ENCODE measurements around the gene PSAT1. TPM values are rescaled to one million over a fixed set of nuclear protein-coding genes. Genes with fewer than 3 reads are reported as not detected.

Gene PSAT1
- total and polyA plus RNA-seq, 4 experiments from 2014 or later: 9.7 to 12.2 (median 11.1) TPM

GRCh38 chr9:78309066-78309465, 12.1 kb downstream of the PSAT1 start:
- no peak overlapping the region for H3K4me3 Mint-ChIP-seq
- Histone ChIP-seq H3K27ac (ENCODE audit: low read depth, low read length) (no peak overlapping the region), H3K27me3 (ENCODE audit: insufficient read depth, low read length) (no peaks in the 10 kb centered on the region), H3K36me3 (ENCODE audit: insufficient read depth, low read length) (peaks cover 10% of the 10 kb centered on the region), H3K9me3 (ENCODE audit: control insufficient read depth in 1 of 2, low read length in 2 of 2) (no peaks in the 10 kb centered on the region), H3K4me1 (ENCODE audit: insufficient read depth, low read length) (no peaks in the 10 kb centered on the region), H3K4me3 (ENCODE audit: low read length in 2 of 2) (no peak overlapping the region)
- H3K36me3 Mint-ChIP-seq: peaks cover 21 to 39% of the 10 kb centered on the region in 2 donors
- POLR2A ChIA-PET (ENCODE audit: partially characterized antibody): interaction anchor here (1.0 kb wide), 1 partner anchor 26 kb away, joined by 3 read pairs; no protein-coding TSS in a partner anchor
- CTCF ChIA-PET (ENCODE audit: partially characterized antibody): interaction anchor here (0.8 to 1.5 kb wide), 2 partner anchors 10 to 11 kb away, joined by 3 to 4 read pairs; no protein-coding TSS in a partner anchor
- no peaks in the 10 kb centered on the region for H3K27me3 Mint-ChIP-seq
- H3K27ac Mint-ChIP-seq: peak overlapping the region in 2 of 7 donors; percentile 0 to 35
- no peaks in the 10 kb centered on the region for H3K4me1 Mint-ChIP-seq
- intact Hi-C loops (cut with micrococcal nuclease): no loop called here
- no peak for DNase-seq
- no peaks in the 10 kb centered on the region for H3K9me3 Mint-ChIP-seq

DNA sequence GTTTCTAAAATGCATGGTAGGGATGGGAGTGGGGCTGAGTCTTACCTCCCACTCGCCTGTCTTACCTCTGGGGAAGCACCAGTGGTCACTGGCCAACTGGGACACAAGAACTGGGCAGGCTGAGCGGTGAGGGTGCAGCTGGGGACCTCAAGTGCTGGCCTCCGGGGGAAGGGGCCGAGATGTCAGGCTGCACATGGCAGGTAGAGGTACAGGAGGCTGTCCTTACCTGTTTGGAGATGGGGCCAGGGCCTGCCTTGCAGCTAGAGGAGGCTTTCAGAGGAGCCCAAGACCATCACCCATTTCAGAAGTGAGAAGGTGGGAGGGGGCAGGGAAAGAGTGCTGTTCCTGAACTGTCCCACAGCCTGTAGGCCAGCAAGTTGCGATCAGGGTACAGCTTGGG, 14.2 kb downstream of the PSAT1 start:
- H3K9me3 Mint-ChIP-seq: no peaks in the 10 kb centered on the region
- no peak for DNase-seq
- H3K27ac Mint-ChIP-seq: peak overlapping the region in 1 of 7 donors; percentile 7
- no peaks in the 10 kb centered on the region for H3K27me3 ChIP-seq (ENCODE audit: insufficient read depth, low read length)
- no peak overlapping the region for H3K4me3 ChIP-seq (ENCODE audit: low read length in 2 of 2)
- H3K36me3 Mint-ChIP-seq: peaks cover 14 to 33% of the 10 kb centered on the region in 2 donors
- H3K27me3 Mint-ChIP-seq: no peaks in the 10 kb centered on the region
- H3K4me1 Mint-ChIP-seq: peaks cover 0 to 2% (median 0%) of the 10 kb centered on the region in 4 donors
- CTCF ChIA-PET (ENCODE audit: partially characterized antibody): no interaction called here
- POLR2A ChIA-PET (ENCODE audit: partially characterized antibody): no interaction called here
- H3K36me3 ChIP-seq (ENCODE audit: insufficient read depth, low read length): peaks cover 5% of the 10 kb centered on the region
- intact Hi-C loops (cut with micrococcal nuclease): no loop called here
- H3K4me1 ChIP-seq (ENCODE audit: insufficient read depth, low read length): no peaks in the 10 kb centered on the region
- no peak overlapping the region for H3K27ac ChIP-seq (ENCODE audit: low read depth, low read length)
- peak overlapping the region in 1 of 8 donors; percentile 24 for H3K4me3 Mint-ChIP-seq
- H3K9me3 ChIP-seq (ENCODE audit: control insufficient read depth in 1 of 2, low read length in 2 of 2): no peaks in the 10 kb centered on the region

- ChIA-PET CTCF (ENCODE audit: partially characterized antibody) (no interaction called here), POLR2A (ENCODE audit: partially characterized antibody) (no interaction called here)
- no peak overlapping the region for H3K27ac ChIP-seq (ENCODE audit: low read depth, low read length)
- no peaks in the 10 kb centered on the region for H3K9me3 ChIP-seq (ENCODE audit: control insufficient read depth in 1 of 2, low read length in 2 of 2)
- H3K27me3 Mint-ChIP-seq: no peaks in the 10 kb centered on the region
- DNase-seq: no peak
- peaks cover 9 to 35% of the 10 kb centered on the region in 2 donors for H3K36me3 Mint-ChIP-seq
- intact Hi-C loops (cut with micrococcal nuclease): no loop called here
- peaks cover 0 to 2% (median 0%) of the 10 kb centered on the region in 4 donors for H3K4me1 Mint-ChIP-seq
- no peak overlapping the region for H3K27ac Mint-ChIP-seq
- no peaks in the 10 kb centered on the region for H3K27me3 ChIP-seq (ENCODE audit: insufficient read depth, low read length)
- no peak overlapping the region for H3K4me3 Mint-ChIP-seq
- H3K4me1 ChIP-seq (ENCODE audit: insufficient read depth, low read length): no peaks in the 10 kb centered on the region
- H3K4me3 ChIP-seq (ENCODE audit: low read length in 2 of 2): no peak overlapping the region
- no peaks in the 10 kb centered on the region for H3K9me3 Mint-ChIP-seq
- no peaks in the 10 kb centered on the region for H3K36me3 ChIP-seq (ENCODE audit: insufficient read depth, low read length)
Observed at GRCh38 chr9:78311886-78312524, 15.1 kb downstream of the PSAT1 start.

DNA sequence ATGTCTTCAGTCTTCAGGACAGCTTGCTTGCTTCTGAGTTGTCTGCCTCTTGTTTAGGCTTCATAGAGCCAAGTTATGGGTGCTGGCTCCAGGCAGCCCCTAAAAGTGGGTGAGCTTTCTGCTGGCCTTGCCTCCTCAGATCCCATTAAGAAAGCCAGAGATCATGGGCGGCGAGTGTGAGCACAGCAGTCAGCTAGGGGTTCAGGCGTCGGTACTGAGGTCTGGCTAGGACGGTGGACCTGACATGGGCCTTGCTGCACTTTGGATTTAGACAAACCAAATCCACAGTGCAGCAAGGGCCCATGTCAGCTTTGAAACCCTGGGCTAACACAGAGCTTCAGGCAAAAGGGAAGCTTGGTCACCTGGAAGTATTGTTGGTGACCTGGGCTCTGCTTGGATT, 17.6 kb downstream of the PSAT1 start:
- H3K4me3 Mint-ChIP-seq: no peak overlapping the region
- intact Hi-C loops (cut with micrococcal nuclease): no loop called here
- Histone ChIP-seq H3K36me3 (ENCODE audit: insufficient read depth, low read length) (no peaks in the 10 kb centered on the region), H3K27me3 (ENCODE audit: insufficient read depth, low read length) (no peaks in the 10 kb centered on the region), H3K9me3 (ENCODE audit: control insufficient read depth in 1 of 2, low read length in 2 of 2) (no peaks in the 10 kb centered on the region), H3K4me3 (ENCODE audit: low read length in 2 of 2) (no peak overlapping the region), H3K27ac (ENCODE audit: low read depth, low read length) (no peak overlapping the region), H3K4me1 (ENCODE audit: insufficient read depth, low read length) (no peaks in the 10 kb centered on the region)
- peaks cover 22 to 46% of the 10 kb centered on the region in 2 donors for H3K36me3 Mint-ChIP-seq
- ChIA-PET CTCF (ENCODE audit: partially characterized antibody) (no interaction called here), POLR2A (ENCODE audit: partially characterized antibody) (no interaction called here)
- H3K9me3 Mint-ChIP-seq: no peaks in the 10 kb centered on the region
- H3K27me3 Mint-ChIP-seq: no peaks in the 10 kb centered on the region
- DNase-seq: no peak
- peak overlapping the region in 1 of 7 donors; percentile 42 for H3K27ac Mint-ChIP-seq
- H3K4me1 Mint-ChIP-seq: peaks cover 0 to 2% (median 0%) of the 10 kb centered on the region in 4 donors

DNA sequence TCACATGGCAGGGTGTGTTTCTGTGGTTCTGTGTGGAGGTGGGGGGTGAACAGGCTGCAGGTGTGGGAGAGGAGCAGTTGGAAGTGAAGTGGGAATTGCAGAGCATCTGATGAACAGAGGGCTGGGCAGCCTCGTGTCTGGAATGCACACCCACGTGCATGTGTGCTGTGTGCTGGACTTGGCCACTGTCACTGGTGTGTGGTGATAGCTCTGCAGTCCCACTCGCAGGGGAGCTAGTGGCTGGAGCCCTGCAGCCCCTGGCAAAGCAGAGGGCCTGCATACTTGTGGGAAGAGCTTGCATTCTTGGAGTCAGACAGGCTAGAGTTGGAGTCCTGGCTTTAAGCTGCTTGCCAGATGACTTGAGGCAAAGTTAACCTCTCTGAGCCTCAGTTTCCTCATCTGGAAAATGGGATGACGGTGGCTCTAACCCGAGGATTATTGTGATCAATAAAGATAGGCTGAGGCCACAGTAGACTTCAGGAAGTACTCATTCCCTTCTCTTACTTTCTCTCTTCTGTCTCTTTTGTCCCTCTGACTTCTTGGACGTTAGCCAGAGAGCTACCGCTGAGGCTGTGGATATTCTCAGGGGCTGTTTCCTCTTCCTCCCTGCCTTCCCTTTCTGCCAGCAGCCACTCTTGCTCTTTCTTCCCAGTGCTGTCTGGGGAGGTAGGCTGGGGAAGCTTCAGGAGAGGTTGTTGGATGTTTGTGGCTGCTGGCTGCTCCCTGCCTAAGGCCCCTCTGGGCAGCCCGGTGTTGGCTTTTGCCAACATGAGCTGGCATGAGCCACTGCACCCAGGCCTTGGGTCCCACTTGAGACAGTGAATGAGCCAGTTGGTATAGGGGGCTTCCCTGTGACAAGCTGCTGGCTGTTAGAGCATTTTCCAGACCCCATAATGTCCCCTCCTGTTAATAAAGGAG, 18.3 kb downstream of the PSAT1 start:
- no peak overlapping the region for H3K27ac Mint-ChIP-seq

GRCh38 chr9:78316166-78316892, 19.4 kb downstream of the PSAT1 start:
- ChIA-PET POLR2A (ENCODE audit: partially characterized antibody) (no interaction called here), CTCF (ENCODE audit: partially characterized antibody) (interaction anchor here (0.9 kb wide), 1 partner anchor 12 kb away, joined by 3 read pairs; no protein-coding TSS in a partner anchor)
- Histone ChIP-seq H3K27ac (ENCODE audit: low read depth, low read length) (no peak overlapping the region), H3K36me3 (ENCODE audit: insufficient read depth, low read length) (no peaks in the 10 kb centered on the region), H3K4me1 (ENCODE audit: insufficient read depth, low read length) (no peaks in the 10 kb centered on the region), H3K9me3 (ENCODE audit: control insufficient read depth in 1 of 2, low read length in 2 of 2) (no peaks in the 10 kb centered on the region), H3K4me3 (ENCODE audit: low read length in 2 of 2) (no peak overlapping the region), H3K27me3 (ENCODE audit: insufficient read depth, low read length) (no peaks in the 10 kb centered on the region)
- H3K27me3 Mint-ChIP-seq: no peaks in the 10 kb centered on the region
- H3K27ac Mint-ChIP-seq: peak overlapping the region in 1 of 7 donors; percentile 60
- peaks cover 0 to 2% (median 0%) of the 10 kb centered on the region in 4 donors for H3K4me1 Mint-ChIP-seq
- H3K9me3 Mint-ChIP-seq: no peaks in the 10 kb centered on the region
- intact Hi-C loops (cut with micrococcal nuclease): no loop called here
- DNase-seq: no peak
- peaks cover 19 to 54% of the 10 kb centered on the region in 2 donors for H3K36me3 Mint-ChIP-seq
- no peak overlapping the region for H3K4me3 Mint-ChIP-seq

More for the DNA sequence above, 18.3 kb downstream of the PSAT1 start:
- Mint-ChIP-seq H3K36me3 (peaks cover 21 to 46% of the 10 kb centered on the region in 2 donors), H3K27me3 (no peaks in the 10 kb centered on the region), H3K4me1 (peaks cover 0 to 2% (median 0%) of the 10 kb centered on the region in 4 donors), H3K9me3 (no peaks in the 10 kb centered on the region), H3K4me3 (no peak overlapping the region)
- Histone ChIP-seq H3K36me3 (ENCODE audit: insufficient read depth, low read length) (no peaks in the 10 kb centered on the region), H3K27me3 (ENCODE audit: insufficient read depth, low read length) (no peaks in the 10 kb centered on the region), H3K4me3 (ENCODE audit: low read length in 2 of 2) (no peak overlapping the region), H3K27ac (ENCODE audit: low read depth, low read length) (no peak overlapping the region), H3K9me3 (ENCODE audit: control insufficient read depth in 1 of 2, low read length in 2 of 2) (no peaks in the 10 kb centered on the region), H3K4me1 (ENCODE audit: insufficient read depth, low read length) (no peaks in the 10 kb centered on the region)
- ChIA-PET CTCF (ENCODE audit: partially characterized antibody) (interaction anchor here (0.9 kb wide), 1 partner anchor 11 kb away, joined by 3 read pairs; no protein-coding TSS in a partner anchor), POLR2A (ENCODE audit: partially characterized antibody) (no interaction called here)
- DNase-seq: no peak
- intact Hi-C loops (cut with micrococcal nuclease): no loop called here

Data from CD4-positive, alpha-beta memory T cell (primary cell).